Skeletal muscle satellite cell (primary cell): ENCODE data around the gene IL10RA.
"Not testable (repeated sequence)": the region's sequence is repeated elsewhere in the genome, so short reads cannot be mapped to it uniquely, and the experiment has no call there.

Experiments used
- H3K27me3 ChIP-seq: 2 replicates; pipeline ENCODE4 v1.7.0; 2013; ENCODE audit warnings: low read length; ENCODE audit not compliant: control insufficient read depth, insufficient read depth
- H3K36me3 ChIP-seq: 2 replicates; pipeline ENCODE4 v1.7.0; 2013; ENCODE audit warnings: mild to moderate bottlenecking, control low read depth, low read length; ENCODE audit not compliant: insufficient read depth
- H3K4me1 ChIP-seq: 2 replicates; pipeline ENCODE4 v1.7.0; 2013; ENCODE audit warnings: low read length; ENCODE audit not compliant: control insufficient read depth, insufficient read depth
- H3K4me2 ChIP-seq: 2 replicates; pipeline ENCODE4 v1.7.0; 2013; ENCODE audit warnings: mild to moderate bottlenecking, low read length
- H3K4me3 ChIP-seq: 2 replicates; pipeline ENCODE4 v1.7.0; 2013; ENCODE audit warnings: low read length
- H3K9ac ChIP-seq: 2 replicates; pipeline ENCODE4 v1.7.0; 2013; ENCODE audit warnings: mild to moderate bottlenecking, low read depth, low read length, moderate library complexity
- H3K9me3 ChIP-seq: replicated peaks from 2 replicates; pipeline ENCODE4 v1.7.0; 2013; ENCODE audit warnings: mild to moderate bottlenecking, control low read depth, low read length

The IL10RA gene

GRCh38 chr11:118003456-118003855, 17.3 kb downstream of the IL10RA start:
- Histone ChIP-seq H3K4me1 (no peaks in the 10 kb centered on the region), H3K27me3 (no peaks in the 10 kb centered on the region), H3K4me2 (no peak overlapping the region), H3K9me3 (no peaks in the 10 kb centered on the region), H3K4me3 (no peak overlapping the region), H3K9ac (no peak overlapping the region), H3K36me3 (no peaks in the 10 kb centered on the region)

- H3K4me3 ChIP-seq, result no peak overlapping the region
- no peak overlapping the region for H3K9ac ChIP-seq
- no peaks in the 10 kb centered on the region for H3K36me3 ChIP-seq
- no peak overlapping the region for H3K4me2 ChIP-seq
- peaks cover 4% of the 10 kb centered on the region for H3K27me3 ChIP-seq
- no peaks in the 10 kb centered on the region for H3K4me1 ChIP-seq
- no peaks in the 10 kb centered on the region for H3K9me3 ChIP-seq
These were observed 18.5 kb downstream of the IL10RA start for GRCh38 chr11:118004543-118005223.

GRCh38 chr11:118005224-118006152, 19.3 kb downstream of the IL10RA start:
- H3K4me3 ChIP-seq, result no peak overlapping the region
- H3K27me3 ChIP-seq, result peaks cover 9% of the 10 kb centered on the region
- no peaks in the 10 kb centered on the region for H3K36me3 ChIP-seq
- no peak overlapping the region for H3K9ac ChIP-seq
- H3K4me2 ChIP-seq, result no peak overlapping the region
- H3K9me3 ChIP-seq, result no peaks in the 10 kb centered on the region
- no peaks in the 10 kb centered on the region for H3K4me1 ChIP-seq

GRCh38 chr11:118006153-118006534, 19.9 kb downstream of the IL10RA start:
- no peak overlapping the region for H3K9ac ChIP-seq
- H3K4me2 ChIP-seq, result no peak overlapping the region
- no peaks in the 10 kb centered on the region for H3K36me3 ChIP-seq
- peaks cover 11% of the 10 kb centered on the region for H3K27me3 ChIP-seq
- H3K4me3 ChIP-seq, result no peak overlapping the region
- H3K4me1 ChIP-seq, result no peaks in the 10 kb centered on the region
- H3K9me3 ChIP-seq, result no peaks in the 10 kb centered on the region

- no peaks in the 10 kb centered on the region for H3K36me3 ChIP-seq
- peaks cover 11% of the 10 kb centered on the region for H3K27me3 ChIP-seq
- no peaks in the 10 kb centered on the region for H3K9me3 ChIP-seq
- no peaks in the 10 kb centered on the region for H3K4me1 ChIP-seq
- no peak overlapping the region for H3K9ac ChIP-seq
- no peak overlapping the region for H3K4me3 ChIP-seq
- H3K4me2 ChIP-seq, result no peak overlapping the region
These were observed 20.8 kb downstream of the IL10RA start for GRCh38 chr11:118007040-118007439.

- H3K4me2 ChIP-seq, H3K9me3 ChIP-seq, H3K36me3 ChIP-seq, H3K4me3 ChIP-seq, H3K4me1 ChIP-seq, H3K9ac ChIP-seq: not testable (repeated sequence)
- peaks cover 11% of the 10 kb centered on the region for H3K27me3 ChIP-seq
These were observed 21.5 kb downstream of the IL10RA start for GRCh38 chr11:118007563-118008270.

GRCh38 chr11:118008271-118008911, 22.2 kb downstream of the IL10RA start:
- no peaks in the 10 kb centered on the region for H3K36me3 ChIP-seq
- H3K9me3 ChIP-seq, result no peaks in the 10 kb centered on the region
- no peak overlapping the region for H3K4me2 ChIP-seq
- H3K4me3 ChIP-seq, result no peak overlapping the region
- peaks cover 11% of the 10 kb centered on the region for H3K27me3 ChIP-seq
- H3K4me1 ChIP-seq, result no peaks in the 10 kb centered on the region
- no peak overlapping the region for H3K9ac ChIP-seq

GRCh38 chr11:118009864-118010737, 23.9 kb downstream of the IL10RA start:
- Histone ChIP-seq H3K9ac (no peak overlapping the region), H3K27me3 (peaks cover 11% of the 10 kb centered on the region), H3K36me3 (no peaks in the 10 kb centered on the region), H3K4me1 (no peaks in the 10 kb centered on the region), H3K4me3 (no peak overlapping the region), H3K4me2 (no peak overlapping the region), H3K9me3 (no peaks in the 10 kb centered on the region)

- no peaks in the 10 kb centered on the region for H3K9me3 ChIP-seq
- no peak overlapping the region for H3K4me2 ChIP-seq
- H3K36me3 ChIP-seq, result no peaks in the 10 kb centered on the region
- H3K9ac ChIP-seq, result no peak overlapping the region
- H3K27me3 ChIP-seq, result peaks cover 11% of the 10 kb centered on the region
- no peak overlapping the region for H3K4me3 ChIP-seq
- no peaks in the 10 kb centered on the region for H3K4me1 ChIP-seq
These were observed 24.7 kb downstream of the IL10RA start for GRCh38 chr11:118010738-118011461.

GRCh38 chr11:118012083-118012669, 26.0 kb downstream of the IL10RA start:
- peaks cover 11% of the 10 kb centered on the region for H3K27me3 ChIP-seq
- no peak overlapping the region for H3K4me3 ChIP-seq
- no peak overlapping the region for H3K9ac ChIP-seq
- H3K36me3 ChIP-seq, result no peaks in the 10 kb centered on the region
- H3K4me1 ChIP-seq, result no peaks in the 10 kb centered on the region
- H3K9me3 ChIP-seq, result no peaks in the 10 kb centered on the region
- no peak overlapping the region for H3K4me2 ChIP-seq
